ENCODE results near the gene PCDHGB4. TPM values are rescaled to one million over a fixed set of nuclear protein-coding genes. Genes with fewer than 3 reads are reported as not detected.
"Not testable (repeated sequence)": the region's sequence is repeated elsewhere in the genome, so short reads cannot be mapped to it uniquely, and the experiment has no call there.

The PCDHGB4 gene
- total and polyA plus RNA-seq, 9 of the 15 experiments (the other 6 are each of a cell fraction or from before 2014, with no cell fraction given) = 0.01 to 0.14 (median 0.03) TPM; not detected in 5

- H2AFZ ChIP-seq (ENCODE audit: low read depth, low read length); POLR2A ChIA-PET: not testable (repeated sequence)
Measured at GRCh38 chr5:141394401-141395187, 7.1 kb downstream of the PCDHGB4 start.

More at GRCh38 chr5:141394401-141395187, 7.1 kb downstream of the PCDHGB4 start:
- H3K4me2 ChIP-seq (ENCODE audit: insufficient read depth, low read length); H3K36me3 ChIP-seq (ENCODE audit: control insufficient read depth, insufficient read depth, low read length); ATAC-seq; H3K79me2 ChIP-seq (ENCODE audit: control insufficient read depth, insufficient read depth, low read length); H3K9me3 ChIP-seq (replicated peaks; ENCODE audit: control insufficient read depth, insufficient read depth, low read depth, low read length); BruUV-seq (replicated peaks); CTCF ChIA-PET (ENCODE audit: low intra/inter-chr PET ratio); DNase-seq (ENCODE audit: extremely low read depth in 1 of 4, low spot score in 3 of 4); H3K4me3 ChIP-seq; in situ Hi-C loops (cut with MboI); H3K9ac ChIP-seq (ENCODE audit: insufficient read depth in 1 of 2, low read depth in 2 of 2, low read length in 2 of 2); H3K9me1 ChIP-seq (ENCODE audit: control insufficient read depth, insufficient read depth, low read length); H3K27ac ChIP-seq (ENCODE audit: extremely low read depth, low read depth, low read length); FAIRE-seq; H4K20me1 ChIP-seq (replicated peaks; ENCODE audit: control insufficient read depth, insufficient read depth, low read length); intact Hi-C loops (cut with micrococcal nuclease); TF ChIP-seq REST (CRISPR knock-in tag; IDR thresholded peaks at IDR 0.05; ENCODE audit: low read depth): not testable (repeated sequence)
- WGBS (ENCODE audit: insufficient coverage, low coverage, missing lambda C conversion rate) = 11% methylated on average over 34 of the region's 53 CpGs
- peaks cover 0 to 14% of the 10 kb centered on the region in 2 experiments; a peak in 1 of 5 replicates for H3K4me1 ChIP-seq (replicated peaks in 1 of 2; ENCODE audit: control insufficient read depth in 2 of 2, insufficient read depth in 2 of 2, low read length in 2 of 2)
- TF ChIP-seq REST (IDR thresholded peaks at IDR 0.05; ENCODE audit: borderline replicate concordance) = peak; percentile 31; the same call in 1 of the 2 replicates
- H3K27me3 ChIP-seq (ENCODE audit: control insufficient read depth in 2 of 2, insufficient read depth in 2 of 2, low read length in 2 of 2) = peaks cover 0 to 26% of the 10 kb centered on the region in 2 experiments; a peak in 3 of 5 replicates
